B cell (primary cell): ENCODE results near the gene ZMYND8. TPM values are rescaled to one million over a fixed set of nuclear protein-coding genes. Genes with fewer than 3 reads are reported as not detected.

ENCODE experiments used
- ATAC-seq: fragments of 200-7000 bp; cut with Tn5 transposase; one replicate; pipeline ENCODE4 v1.10.0; 2021; ENCODE audit warnings: low read depth, mild to moderate bottlenecking, moderate number of reproducible peaks, moderate library complexity
- CTCF ChIA-PET: fragments of 350-600 bp; sonication (Branson Sonifier 250); formaldehyde crosslinking; loops from one replicate; lab custom pipeline; 2021; ENCODE audit warnings: antibody characterized with exemption, inconsistent platforms; lab: Charles Lee
- POLR2A ChIA-PET: fragments of 350-600 bp; sonication (Branson Sonifier 250); formaldehyde crosslinking; loops from one replicate; lab custom pipeline; 2021; ENCODE audit warnings: antibody characterized with exemption; lab: Charles Lee
- DNase-seq: peaks from one replicate; pipeline ENCODE4 v3.0.0; 2013
- H2AFZ ChIP-seq: 2 replicates; pipeline ENCODE4 v1.6.1; 2012; ENCODE audit warnings: mild to moderate bottlenecking, low read depth, low read length; ENCODE audit not compliant: insufficient read depth, poor library complexity, severe bottlenecking
- H3K27ac ChIP-seq, 2 donors: 1 replicate in 1 of 2; 2 replicates in 1 of 2; pipeline ENCODE4 v1.5.1; 2012 to 2013; ENCODE audit warnings: low read length in 2 of 2, mild to moderate bottlenecking in 2 of 2, moderate library complexity in 1 of 2
- H3K27me3 ChIP-seq, 4 experiments: fragments of 200-600 bp in 1 of 4; sonication (generic) in 1 of 4; replicated peaks in 1 of 4; 1 replicate in 2 of 4; 2 replicates in 2 of 4; pipeline versions ENCODE4 v1.6.1 to v1.7.0; 2013 to 2016; ENCODE audit warnings: low read length in 3 of 4, mild to moderate bottlenecking in 2 of 4, mixed read lengths in 1 of 4, moderate library complexity in 1 of 4; ENCODE audit not compliant: insufficient read depth in 4 of 4, control insufficient read depth in 3 of 4; ENCODE audit errors: control extremely low read depth in 1 of 4
- H3K36me3 ChIP-seq, 2 experiments: replicated peaks in 1 of 2; 1 replicate in 1 of 2; 2 replicates in 1 of 2; pipeline versions ENCODE4 v1.6.1 to v1.7.1; 2013; ENCODE audit warnings: low read length in 1 of 2; ENCODE audit not compliant: insufficient read depth in 2 of 2, control insufficient read depth in 1 of 2; ENCODE audit errors: control extremely low read depth in 1 of 2, extremely low read depth in 1 of 2
- H3K4me1 ChIP-seq, 2 donors: fragments of 200-600 bp in 1 of 2; sonication (generic) in 1 of 2; 1 replicate in 1 of 2; 2 replicates in 1 of 2; pipeline versions ENCODE4 v1.5.1 to v1.6.1; 2013 to 2017; ENCODE audit warnings: low read length in 2 of 2; ENCODE audit not compliant: control insufficient read depth in 2 of 2, insufficient read depth in 2 of 2
- H3K4me2 ChIP-seq: replicated peaks from 2 replicates; pipeline ENCODE3; 2012; ENCODE audit warnings: mild to moderate bottlenecking, low read depth, low read length; ENCODE audit not compliant: poor library complexity, severe bottlenecking
- H3K4me3 ChIP-seq, 5 experiments: fragments of 200-600 bp in 1 of 5; sonication (generic) in 1 of 5; 1 replicate in 3 of 5; 2 replicates in 2 of 5; pipeline versions ENCODE4 v1.5.1 to v1.7.0; 2011 to 2016; ENCODE audit warnings: low read length in 4 of 5, mild to moderate bottlenecking in 4 of 5, low read depth in 2 of 5, control low read depth in 1 of 5, moderate library complexity in 1 of 5; ENCODE audit not compliant: insufficient read depth in 1 of 5; ENCODE audit errors: control extremely low read depth in 1 of 5, extremely low read depth in 1 of 5
- H3K79me2 ChIP-seq: fragments of 200-600 bp; sonication (generic); one replicate; pipeline ENCODE4 v1.6.0; 2016; ENCODE audit warnings: low read length; ENCODE audit not compliant: control insufficient read depth, insufficient read depth
- H3K9ac ChIP-seq: fragments of 200-600 bp; sonication (generic); 2 replicates; pipeline ENCODE4 v1.6.1; 2017; ENCODE audit warnings: mild to moderate bottlenecking, low read length, moderate library complexity
- H3K9me3 ChIP-seq, 3 donors: one replicate each; pipeline versions ENCODE4 v1.6.1 to v1.7.1; 2013; ENCODE audit warnings: low read length in 2 of 3; ENCODE audit not compliant: control insufficient read depth in 2 of 3, insufficient read depth in 1 of 3; ENCODE audit errors: control extremely low read depth in 1 of 3
- H4K20me1 ChIP-seq: 2 replicates; pipeline ENCODE4 v1.6.0; 2012; ENCODE audit warnings: mild to moderate bottlenecking, low read length; ENCODE audit not compliant: insufficient read depth, control insufficient read depth, poor library complexity, severe bottlenecking
- H3K27ac Mint-ChIP-seq: one replicate; pipeline ENCODE4 v1.8.0; 2021; ENCODE audit warnings: mixed read lengths
- H3K27me3 Mint-ChIP-seq: one replicate; pipeline ENCODE4 v1.8.0; 2021; ENCODE audit warnings: mixed read lengths
- H3K4me1 Mint-ChIP-seq: one replicate; pipeline ENCODE4 v1.8.0; 2021; ENCODE audit warnings: mixed read lengths
- H3K4me3 Mint-ChIP-seq: one replicate; pipeline ENCODE4 v1.8.0; 2021; ENCODE audit warnings: mixed read lengths
- H3K9me3 Mint-ChIP-seq: one replicate; pipeline ENCODE4 v1.8.0; 2022; ENCODE audit warnings: mixed read lengths; ENCODE audit not compliant: insufficient read depth
- EZH2 ChIP-seq: IDR thresholded peaks from 2 replicates; pipeline ENCODE4 v1.6.1; 2012; ENCODE audit warnings: borderline replicate concordance, low read depth, mild to moderate bottlenecking, moderate library complexity, low read length; ENCODE audit not compliant: insufficient read depth, poor library complexity, severe bottlenecking
- WGBS: methylation state at CpG from one replicate; pipeline ENCODE4 v1.1.5; 2013; ENCODE audit warnings: missing lambda C conversion rate; ENCODE audit not compliant: insufficient coverage; 5-methylcytosine and 5-hydroxymethylcytosine counted together
- intact Hi-C: fragments of 100-400 bp; cut with micrococcal nuclease; formaldehyde crosslinking; loops from one replicate; pipeline ENCODE4 v1.10.0; 2022
- polyA plus RNA-seq: library from polyadenylated mRNA; depleted of rRNA; stranded (reverse); fragments of >200 nt; gene quantifications from 2 replicates; pipeline ENCODE4 v1.2.3, GENCODE V29; 2012
- total RNA-seq, 2 donors: library from RNA; stranded (reverse); fragments of 120-200 nt in 1 of 2; gene quantifications; 1 replicate in 1 of 2; 2 replicates in 1 of 2; pipeline versions ENCODE4 v1.2.3 to v1.2.4, GENCODE V29; 2013 to 2022
- TF ChIP-seq, protein P1 (sequence below): fragments of 200-600 bp; IDR thresholded peaks from one replicate; pipeline ENCODE4 v1.8.0; 2022; ENCODE audit warnings: antibody characterized with exemption, mild to moderate bottlenecking

ZMYND8 gene
- total and polyA plus RNA-seq, 2 donors (not counting 1 experiment from before 2014, with no cell fraction given), result 20.3 to 67.2 TPM

DNA sequence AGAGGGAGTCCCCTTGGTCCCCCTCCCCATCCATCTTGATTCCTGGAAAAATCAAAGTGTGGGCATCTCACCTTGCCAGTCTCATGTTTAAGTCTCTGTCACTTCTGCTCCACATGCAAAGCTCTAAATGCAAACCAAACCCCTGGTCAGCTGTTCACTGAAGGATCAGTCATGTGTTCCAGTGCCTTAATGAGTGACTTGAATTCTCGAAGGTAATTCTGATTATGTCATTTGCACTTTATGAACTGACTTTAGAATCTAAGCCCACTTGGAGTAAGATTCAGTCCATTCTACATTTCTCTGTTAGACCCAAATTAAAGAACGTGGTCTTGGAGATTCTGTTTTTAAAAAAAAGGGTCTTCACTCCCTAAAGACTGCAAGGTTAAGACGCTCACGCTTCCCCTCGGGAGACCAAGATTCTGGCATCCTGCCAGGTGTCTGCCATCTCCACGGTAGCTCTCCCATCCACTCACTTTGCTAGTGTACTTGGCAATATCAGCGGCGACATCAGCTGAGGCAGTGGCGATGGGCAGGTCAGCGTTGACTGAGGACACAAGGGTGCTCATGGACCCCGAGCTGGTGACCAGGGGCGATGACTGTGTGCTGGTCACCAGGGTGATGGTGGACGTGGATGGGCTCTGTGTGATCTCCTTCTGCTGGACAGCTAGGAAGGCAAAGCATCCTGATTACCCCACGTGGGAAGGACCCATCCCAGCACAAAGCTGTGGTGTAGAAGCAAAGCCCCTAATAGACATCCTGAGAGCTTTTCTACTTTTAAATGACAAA is 120.5 kb downstream of the ZMYND8 start:
- no peak overlapping the region for H3K27ac Mint-ChIP-seq
- no peak overlapping the region for H3K27ac ChIP-seq
- peaks cover 14% of the 10 kb centered on the region for H4K20me1 ChIP-seq
- H3K4me3 ChIP-seq, result no peak overlapping the region
- no peak overlapping the region for H2AFZ ChIP-seq
- ChIA-PET POLR2A (no interaction called here), CTCF (interaction anchor here (1.9 kb wide), 1 partner anchor 148 kb away, joined by 7 read pairs; no protein-coding TSS in a partner anchor)
- no peak overlapping the region for H3K9ac ChIP-seq
- H3K27me3 ChIP-seq, result no peaks in the 10 kb centered on the region
- no peaks in the 10 kb centered on the region for H3K4me1 Mint-ChIP-seq
- H3K9me3 Mint-ChIP-seq, result no peaks in the 10 kb centered on the region
- no peaks in the 10 kb centered on the region for H3K27me3 Mint-ChIP-seq
- H3K4me3 Mint-ChIP-seq, result no peak overlapping the region
- no peak for TF ChIP-seq EZH2
- TF ChIP-seq, protein P1, sequence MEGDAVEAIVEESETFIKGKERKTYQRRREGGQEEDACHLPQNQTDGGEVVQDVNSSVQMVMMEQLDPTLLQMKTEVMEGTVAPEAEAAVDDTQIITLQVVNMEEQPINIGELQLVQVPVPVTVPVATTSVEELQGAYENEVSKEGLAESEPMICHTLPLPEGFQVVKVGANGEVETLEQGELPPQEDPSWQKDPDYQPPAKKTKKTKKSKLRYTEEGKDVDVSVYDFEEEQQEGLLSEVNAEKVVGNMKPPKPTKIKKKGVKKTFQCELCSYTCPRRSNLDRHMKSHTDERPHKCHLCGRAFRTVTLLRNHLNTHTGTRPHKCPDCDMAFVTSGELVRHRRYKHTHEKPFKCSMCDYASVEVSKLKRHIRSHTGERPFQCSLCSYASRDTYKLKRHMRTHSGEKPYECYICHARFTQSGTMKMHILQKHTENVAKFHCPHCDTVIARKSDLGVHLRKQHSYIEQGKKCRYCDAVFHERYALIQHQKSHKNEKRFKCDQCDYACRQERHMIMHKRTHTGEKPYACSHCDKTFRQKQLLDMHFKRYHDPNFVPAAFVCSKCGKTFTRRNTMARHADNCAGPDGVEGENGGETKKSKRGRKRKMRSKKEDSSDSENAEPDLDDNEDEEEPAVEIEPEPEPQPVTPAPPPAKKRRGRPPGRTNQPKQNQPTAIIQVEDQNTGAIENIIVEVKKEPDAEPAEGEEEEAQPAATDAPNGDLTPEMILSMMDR, result no peak
- 90% methylated on average over 12 of the region's 14 CpGs for WGBS
- peaks cover 21 to 87% of the 10 kb centered on the region in 2 experiments for H3K36me3 ChIP-seq
- peaks cover 24% of the 10 kb centered on the region for H3K79me2 ChIP-seq
- no peaks in the 10 kb centered on the region for H3K4me1 ChIP-seq
- intact Hi-C loops, result no loop called here
- DNase-seq (no peak), ATAC-seq (no peak)
- no peak overlapping the region for H3K4me2 ChIP-seq
- no peaks in the 10 kb centered on the region for H3K9me3 ChIP-seq

DNA sequence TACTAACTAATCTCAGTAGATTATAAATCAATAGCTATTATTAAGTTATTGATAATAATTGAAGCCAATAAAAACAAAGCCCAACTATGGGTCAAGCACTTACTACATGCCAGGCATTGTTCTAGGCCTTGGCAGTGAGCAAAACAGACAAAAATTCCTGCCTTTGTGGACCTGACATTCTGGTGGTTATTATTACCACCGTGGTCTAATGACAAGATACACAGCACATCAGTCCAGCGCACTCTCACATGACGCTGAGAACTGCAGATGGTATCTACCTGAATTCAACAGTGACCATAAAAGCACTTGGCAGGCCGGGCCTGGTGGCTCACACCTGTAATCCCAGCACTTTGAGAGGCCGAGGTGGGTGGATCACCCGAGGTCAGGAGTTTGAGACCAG is 121.4 kb downstream of the ZMYND8 start:
- TF ChIP-seq EZH2, result no peak
- TF ChIP-seq, protein P1, result no peak
- CTCF ChIA-PET, result no interaction called here
- H3K9me3 Mint-ChIP-seq, result no peaks in the 10 kb centered on the region

More for the DNA sequence above, 121.4 kb downstream of the ZMYND8 start:
- H3K9ac ChIP-seq, result no peak overlapping the region
- H4K20me1 ChIP-seq, result peaks cover 18% of the 10 kb centered on the region
- Mint-ChIP-seq H3K27ac (no peak overlapping the region), H3K27me3 (no peaks in the 10 kb centered on the region), H3K4me3 (no peak overlapping the region), H3K4me1 (no peaks in the 10 kb centered on the region)
- no peak overlapping the region for H3K27ac ChIP-seq
- no peaks in the 10 kb centered on the region for H3K4me1 ChIP-seq
- H3K79me2 ChIP-seq, result peaks cover 28% of the 10 kb centered on the region
- DNase-seq (no peak), ATAC-seq (no peak)
- POLR2A ChIA-PET, result no interaction called here
- peaks cover 21 to 90% of the 10 kb centered on the region in 2 experiments for H3K36me3 ChIP-seq
- intact Hi-C loops, result no loop called here
- WGBS, result 100% methylated on average over 5 of the region's 6 CpGs
- H3K4me3 ChIP-seq, result no peak overlapping the region
- H3K9me3 ChIP-seq, result no peaks in the 10 kb centered on the region
- H3K27me3 ChIP-seq, result no peaks in the 10 kb centered on the region
- no peak overlapping the region for H3K4me2 ChIP-seq
- H2AFZ ChIP-seq, result no peak overlapping the region
